ENCODE data around the gene SLC12A8.

The SLC12A8 gene

GRCh38 chr3:125148836-125149235 lies 63.7 kb downstream of the SLC12A8 start:
- H3K27me3 ChIP-seq (ENCODE audit: control insufficient read depth, insufficient read depth, low read length) = no peaks in the 10 kb centered on the region
- H3K9ac ChIP-seq (ENCODE audit: low read length) = no peak overlapping the region
- peaks cover 11% of the 10 kb centered on the region for H3K4me1 ChIP-seq (ENCODE audit: control insufficient read depth, low read depth, low read length)
- no peaks in the 10 kb centered on the region for H3K9me3 ChIP-seq (ENCODE audit: control insufficient read depth, low read depth, low read length)
- no peak overlapping the region for H3K4me3 ChIP-seq (ENCODE audit: low read length)
- no peak overlapping the region for H3K27ac ChIP-seq (ENCODE audit: low read length)
- H3K36me3 ChIP-seq (ENCODE audit: control insufficient read depth, low read depth, low read length) = no peaks in the 10 kb centered on the region

GRCh38 chr3:125148016-125148812 lies 64.3 kb downstream of the SLC12A8 start:
- H3K27me3 ChIP-seq (ENCODE audit: control insufficient read depth, insufficient read depth, low read length) = peaks cover 5% of the 10 kb centered on the region
- H3K9ac ChIP-seq (ENCODE audit: low read length) = no peak overlapping the region
- H3K4me1 ChIP-seq (ENCODE audit: control insufficient read depth, low read depth, low read length) = peaks cover 16% of the 10 kb centered on the region
- H3K4me3 ChIP-seq (ENCODE audit: low read length) = no peak overlapping the region
- no peaks in the 10 kb centered on the region for H3K36me3 ChIP-seq (ENCODE audit: control insufficient read depth, low read depth, low read length)
- no peaks in the 10 kb centered on the region for H3K9me3 ChIP-seq (ENCODE audit: control insufficient read depth, low read depth, low read length)
- H3K27ac ChIP-seq (ENCODE audit: low read length) = no peak overlapping the region

GRCh38 chr3:125147491-125147820 lies 65.1 kb downstream of the SLC12A8 start:
- no peak overlapping the region for H3K27ac ChIP-seq (ENCODE audit: low read length)
- H3K27me3 ChIP-seq (ENCODE audit: control insufficient read depth, insufficient read depth, low read length) = peaks cover 13% of the 10 kb centered on the region
- no peak overlapping the region for H3K9ac ChIP-seq (ENCODE audit: low read length)
- H3K9me3 ChIP-seq (ENCODE audit: control insufficient read depth, low read depth, low read length) = no peaks in the 10 kb centered on the region
- H3K36me3 ChIP-seq (ENCODE audit: control insufficient read depth, low read depth, low read length) = no peaks in the 10 kb centered on the region
- no peak overlapping the region for H3K4me3 ChIP-seq (ENCODE audit: low read length)
- H3K4me1 ChIP-seq (ENCODE audit: control insufficient read depth, low read depth, low read length) = peaks cover 20% of the 10 kb centered on the region

- H3K9ac ChIP-seq (ENCODE audit: low read length) = no peak overlapping the region
Measured at GRCh38 chr3:125146626-125147490, 65.7 kb downstream of the SLC12A8 start.

GRCh38 chr3:125145751-125146475 lies 66.6 kb downstream of the SLC12A8 start:
- no peak overlapping the region for H3K4me3 ChIP-seq (ENCODE audit: low read length)
- no peaks in the 10 kb centered on the region for H3K9me3 ChIP-seq (ENCODE audit: control insufficient read depth, low read depth, low read length)
- H3K27me3 ChIP-seq (ENCODE audit: control insufficient read depth, insufficient read depth, low read length) = peaks cover 25% of the 10 kb centered on the region
- no peaks in the 10 kb centered on the region for H3K36me3 ChIP-seq (ENCODE audit: control insufficient read depth, low read depth, low read length)
- H3K9ac ChIP-seq (ENCODE audit: low read length) = no peak overlapping the region
- no peak overlapping the region for H3K27ac ChIP-seq (ENCODE audit: low read length)
- H3K4me1 ChIP-seq (ENCODE audit: control insufficient read depth, low read depth, low read length) = peaks cover 25% of the 10 kb centered on the region

More at GRCh38 chr3:125146626-125147490, 65.7 kb downstream of the SLC12A8 start:
- no peaks in the 10 kb centered on the region for H3K36me3 ChIP-seq (ENCODE audit: control insufficient read depth, low read depth, low read length)
- H3K27me3 ChIP-seq (ENCODE audit: control insufficient read depth, insufficient read depth, low read length) = peaks cover 19% of the 10 kb centered on the region
- no peak overlapping the region for H3K4me3 ChIP-seq (ENCODE audit: low read length)
- peaks cover 25% of the 10 kb centered on the region for H3K4me1 ChIP-seq (ENCODE audit: control insufficient read depth, low read depth, low read length)
- H3K27ac ChIP-seq (ENCODE audit: low read length) = no peak overlapping the region
- no peaks in the 10 kb centered on the region for H3K9me3 ChIP-seq (ENCODE audit: control insufficient read depth, low read depth, low read length)

GRCh38 chr3:125144653-125145314 lies 67.8 kb downstream of the SLC12A8 start:
- Histone ChIP-seq H3K9me3 (ENCODE audit: control insufficient read depth, low read depth, low read length) (no peaks in the 10 kb centered on the region), H3K36me3 (ENCODE audit: control insufficient read depth, low read depth, low read length) (no peaks in the 10 kb centered on the region), H3K4me3 (ENCODE audit: low read length) (no peak overlapping the region), H3K9ac (ENCODE audit: low read length) (no peak overlapping the region), H3K27ac (ENCODE audit: low read length) (no peak overlapping the region), H3K4me1 (ENCODE audit: control insufficient read depth, low read depth, low read length) (peaks cover 25% of the 10 kb centered on the region), H3K27me3 (ENCODE audit: control insufficient read depth, insufficient read depth, low read length) (peaks cover 30% of the 10 kb centered on the region)

- Histone ChIP-seq H3K27me3 (ENCODE audit: control insufficient read depth, insufficient read depth, low read length) (peaks cover 30% of the 10 kb centered on the region), H3K9me3 (ENCODE audit: control insufficient read depth, low read depth, low read length) (no peaks in the 10 kb centered on the region), H3K4me3 (ENCODE audit: low read length) (no peak overlapping the region), H3K36me3 (ENCODE audit: control insufficient read depth, low read depth, low read length) (no peaks in the 10 kb centered on the region), H3K27ac (ENCODE audit: low read length) (no peak overlapping the region), H3K4me1 (ENCODE audit: control insufficient read depth, low read depth, low read length) (peaks cover 25% of the 10 kb centered on the region), H3K9ac (ENCODE audit: low read length) (no peak overlapping the region)
Measured at GRCh38 chr3:125143982-125144652, 68.4 kb downstream of the SLC12A8 start.

GRCh38 chr3:125143538-125143937 lies 69.0 kb downstream of the SLC12A8 start:
- H3K9ac ChIP-seq (ENCODE audit: low read length) = no peak overlapping the region
- H3K9me3 ChIP-seq (ENCODE audit: control insufficient read depth, low read depth, low read length) = no peaks in the 10 kb centered on the region
- H3K27ac ChIP-seq (ENCODE audit: low read length) = no peak overlapping the region
- H3K36me3 ChIP-seq (ENCODE audit: control insufficient read depth, low read depth, low read length) = no peaks in the 10 kb centered on the region
- no peak overlapping the region for H3K4me3 ChIP-seq (ENCODE audit: low read length)
- H3K4me1 ChIP-seq (ENCODE audit: control insufficient read depth, low read depth, low read length) = peaks cover 25% of the 10 kb centered on the region
- peaks cover 30% of the 10 kb centered on the region for H3K27me3 ChIP-seq (ENCODE audit: control insufficient read depth, insufficient read depth, low read length)

GRCh38 chr3:125142940-125143339 lies 69.6 kb downstream of the SLC12A8 start:
- H3K27me3 ChIP-seq (ENCODE audit: control insufficient read depth, insufficient read depth, low read length) = peaks cover 30% of the 10 kb centered on the region
- peaks cover 25% of the 10 kb centered on the region for H3K4me1 ChIP-seq (ENCODE audit: control insufficient read depth, low read depth, low read length)
- no peak overlapping the region for H3K9ac ChIP-seq (ENCODE audit: low read length)
- no peaks in the 10 kb centered on the region for H3K36me3 ChIP-seq (ENCODE audit: control insufficient read depth, low read depth, low read length)
- no peak overlapping the region for H3K27ac ChIP-seq (ENCODE audit: low read length)
- H3K4me3 ChIP-seq (ENCODE audit: low read length) = no peak overlapping the region
- no peaks in the 10 kb centered on the region for H3K9me3 ChIP-seq (ENCODE audit: control insufficient read depth, low read depth, low read length)

GRCh38 chr3:125142420-125142778 lies 70.1 kb downstream of the SLC12A8 start:
- H3K4me3 ChIP-seq (ENCODE audit: low read length) = peak overlapping the region; percentile 45
- no peaks in the 10 kb centered on the region for H3K36me3 ChIP-seq (ENCODE audit: control insufficient read depth, low read depth, low read length)
- no peak overlapping the region for H3K9ac ChIP-seq (ENCODE audit: low read length)
- H3K27me3 ChIP-seq (ENCODE audit: control insufficient read depth, insufficient read depth, low read length) = peaks cover 30% of the 10 kb centered on the region
- peaks cover 25% of the 10 kb centered on the region for H3K4me1 ChIP-seq (ENCODE audit: control insufficient read depth, low read depth, low read length)
- no peak overlapping the region for H3K27ac ChIP-seq (ENCODE audit: low read length)
- H3K9me3 ChIP-seq (ENCODE audit: control insufficient read depth, low read depth, low read length) = no peaks in the 10 kb centered on the region
